GM12878 (cell line): ENCODE results near the gene RGSL1. TPM values are rescaled to one million over a fixed set of nuclear protein-coding genes. Genes with fewer than 3 reads are reported as not detected.

ENCODE experiments used
- ASH2L ChIP-seq: fragments of 300-600, 200-600 bp; sonication (generic); IDR thresholded peaks from 2 replicates; pipeline ENCODE4 v1.6.1; 2017; ENCODE audit warnings: low read depth, mild to moderate bottlenecking, borderline replicate concordance
- CREB1 ChIP-seq: IDR thresholded peaks from 2 replicates; pipeline ENCODE4 v1.6.1; 2012; ENCODE audit warnings: low read depth, mild to moderate bottlenecking, inconsistent platforms
- KDM1A ChIP-seq: fragments of 200-600 bp; sonication (generic); IDR thresholded peaks from 2 replicates; pipeline ENCODE4 v1.6.1; 2016; ENCODE audit warnings: borderline replicate concordance
- NR2F1 ChIP-seq: fragments of 450-650 bp; conservative IDR thresholded peaks from 2 replicates; pipeline ENCODE4 v1.6.1; 2017; ENCODE audit warnings: mild to moderate bottlenecking
- RAD51 ChIP-seq: fragments of 450-650 bp; IDR thresholded peaks from 2 replicates; pipeline ENCODE4 v1.6.1; 2016; ENCODE audit warnings: moderate library complexity, mild to moderate bottlenecking, inconsistent platforms
- SMC3 ChIP-seq: IDR thresholded peaks from 2 replicates; pipeline ENCODE4 v1.6.1; 2011; ENCODE audit warnings: low read length, improper control_type of control experiment, borderline replicate concordance
- polyA plus RNA-seq, 11 experiments: library from polyadenylated mRNA; depleted of rRNA in 4 of 11; unstranded in 6 of 11; stranded (reverse) in 5 of 11; fragments of >200 nt; fragmentation: Nextera tagmentation in 4 of 11; fragmentation: Illumina TruSeq in 1 of 11; extraction: Ambion mirVana in 4 of 11; extraction: Trizol in 1 of 11; gene quantifications; 1 replicate in 1 of 11; 2 replicates in 10 of 11; pipeline versions ENCODE4 v1.2.1 to v1.2.3, GENCODE V29; 2011 to 2016; ENCODE audit warnings: inconsistent platforms in 2 of 11, missing spikeins in 2 of 11, low read depth in 1 of 11
- total RNA-seq, 4 experiments: library from RNA; depleted of rRNA in 3 of 4; stranded (reverse); fragments of >200 nt in 3 of 4; fragmentation: Illumina TruSeq in 1 of 4; extraction: Trizol in 1 of 4; gene quantifications; 2 replicates each; pipeline versions ENCODE4 v1.2.1 to v1.2.3, GENCODE V29; 2013 to 2021
- TF ChIP-seq, protein P1 (sequence below): fragments of 450-650 bp; IDR thresholded peaks from 2 replicates; pipeline ENCODE4 v1.6.1; 2014; ENCODE audit warnings: mild to moderate bottlenecking
- TF ChIP-seq, protein P2 (sequence below): fragments of 150-350 bp; IDR thresholded peaks from 2 replicates; pipeline ENCODE4 v1.6.1; 2014; ENCODE audit warnings: mild to moderate bottlenecking, low read depth, low read length
- TF ChIP-seq, protein P3 (sequence below): fragments of 450-650 bp; IDR thresholded peaks from 2 replicates; pipeline ENCODE4 v1.6.1; 2017; ENCODE audit warnings: mild to moderate bottlenecking, low read depth, inconsistent platforms; ENCODE audit not compliant: poor library complexity, severe bottlenecking

RGSL1 gene
- total and polyA plus RNA-seq, 10 of the 15 experiments (the other 5 are each of a cell fraction or from before 2014, with no cell fraction given), result 0.05 to 0.28 (median 0.27) TPM; not detected in 5

DNA sequence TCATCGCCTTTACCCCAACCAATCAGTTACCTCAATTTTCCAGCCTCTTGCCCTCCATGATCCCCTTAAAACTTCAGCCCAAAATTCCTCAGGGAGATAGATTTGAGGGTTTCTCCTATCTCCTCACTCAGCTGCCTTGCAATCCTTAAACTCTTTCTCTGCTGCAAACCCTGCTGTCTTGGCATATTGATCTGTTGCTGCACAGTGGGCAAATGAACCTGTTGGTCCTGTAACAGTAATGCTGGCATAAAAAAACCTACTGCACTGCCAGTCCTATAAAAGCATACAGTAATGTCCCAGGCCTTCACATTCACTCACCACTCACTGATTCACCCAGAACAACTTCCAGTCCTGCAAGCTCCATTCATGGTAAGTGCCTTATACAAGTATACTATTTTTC lies 44.4 kb upstream of the RGSL1 start (continued):
- TF ChIP-seq, protein P1, sequence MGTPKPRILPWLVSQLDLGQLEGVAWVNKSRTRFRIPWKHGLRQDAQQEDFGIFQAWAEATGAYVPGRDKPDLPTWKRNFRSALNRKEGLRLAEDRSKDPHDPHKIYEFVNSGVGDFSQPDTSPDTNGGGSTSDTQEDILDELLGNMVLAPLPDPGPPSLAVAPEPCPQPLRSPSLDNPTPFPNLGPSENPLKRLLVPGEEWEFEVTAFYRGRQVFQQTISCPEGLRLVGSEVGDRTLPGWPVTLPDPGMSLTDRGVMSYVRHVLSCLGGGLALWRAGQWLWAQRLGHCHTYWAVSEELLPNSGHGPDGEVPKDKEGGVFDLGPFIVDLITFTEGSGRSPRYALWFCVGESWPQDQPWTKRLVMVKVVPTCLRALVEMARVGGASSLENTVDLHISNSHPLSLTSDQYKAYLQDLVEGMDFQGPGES, result no peak
- TF ChIP-seq CREB1, result no peak
- TF ChIP-seq KDM1A, result no peak
- TF ChIP-seq, protein P2, sequence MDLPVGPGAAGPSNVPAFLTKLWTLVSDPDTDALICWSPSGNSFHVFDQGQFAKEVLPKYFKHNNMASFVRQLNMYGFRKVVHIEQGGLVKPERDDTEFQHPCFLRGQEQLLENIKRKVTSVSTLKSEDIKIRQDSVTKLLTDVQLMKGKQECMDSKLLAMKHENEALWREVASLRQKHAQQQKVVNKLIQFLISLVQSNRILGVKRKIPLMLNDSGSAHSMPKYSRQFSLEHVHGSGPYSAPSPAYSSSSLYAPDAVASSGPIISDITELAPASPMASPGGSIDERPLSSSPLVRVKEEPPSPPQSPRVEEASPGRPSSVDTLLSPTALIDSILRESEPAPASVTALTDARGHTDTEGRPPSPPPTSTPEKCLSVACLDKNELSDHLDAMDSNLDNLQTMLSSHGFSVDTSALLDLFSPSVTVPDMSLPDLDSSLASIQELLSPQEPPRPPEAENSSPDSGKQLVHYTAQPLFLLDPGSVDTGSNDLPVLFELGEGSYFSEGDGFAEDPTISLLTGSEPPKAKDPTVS, result no peak
- TF ChIP-seq RAD51, result no peak
- no peak for TF ChIP-seq ASH2L
- TF ChIP-seq SMC3, result no peak
- TF ChIP-seq NR2F1, result no peak
- TF ChIP-seq, protein P3, sequence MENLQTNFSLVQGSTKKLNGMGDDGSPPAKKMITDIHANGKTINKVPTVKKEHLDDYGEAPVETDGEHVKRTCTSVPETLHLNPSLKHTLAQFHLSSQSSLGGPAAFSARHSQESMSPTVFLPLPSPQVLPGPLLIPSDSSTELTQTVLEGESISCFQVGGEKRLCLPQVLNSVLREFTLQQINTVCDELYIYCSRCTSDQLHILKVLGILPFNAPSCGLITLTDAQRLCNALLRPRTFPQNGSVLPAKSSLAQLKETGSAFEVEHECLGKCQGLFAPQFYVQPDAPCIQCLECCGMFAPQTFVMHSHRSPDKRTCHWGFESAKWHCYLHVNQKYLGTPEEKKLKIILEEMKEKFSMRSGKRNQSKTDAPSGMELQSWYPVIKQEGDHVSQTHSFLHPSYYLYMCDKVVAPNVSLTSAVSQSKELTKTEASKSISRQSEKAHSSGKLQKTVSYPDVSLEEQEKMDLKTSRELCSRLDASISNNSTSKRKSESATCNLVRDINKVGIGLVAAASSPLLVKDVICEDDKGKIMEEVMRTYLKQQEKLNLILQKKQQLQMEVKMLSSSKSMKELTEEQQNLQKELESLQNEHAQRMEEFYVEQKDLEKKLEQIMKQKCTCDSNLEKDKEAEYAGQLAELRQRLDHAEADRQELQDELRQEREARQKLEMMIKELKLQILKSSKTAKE, result no peak
